ENCODE measurements around the gene KIAA1671. TPM values are rescaled to one million over a fixed set of nuclear protein-coding genes. Genes with fewer than 3 reads are reported as not detected.
"Not testable (repeated sequence)": the region's sequence is repeated elsewhere in the genome, so short reads cannot be mapped to it uniquely, and the experiment has no call there.

The KIAA1671 gene
- total and polyA plus RNA-seq, 7 donors, result 6.3 to 34.2 (median 10.2) TPM

DNA sequence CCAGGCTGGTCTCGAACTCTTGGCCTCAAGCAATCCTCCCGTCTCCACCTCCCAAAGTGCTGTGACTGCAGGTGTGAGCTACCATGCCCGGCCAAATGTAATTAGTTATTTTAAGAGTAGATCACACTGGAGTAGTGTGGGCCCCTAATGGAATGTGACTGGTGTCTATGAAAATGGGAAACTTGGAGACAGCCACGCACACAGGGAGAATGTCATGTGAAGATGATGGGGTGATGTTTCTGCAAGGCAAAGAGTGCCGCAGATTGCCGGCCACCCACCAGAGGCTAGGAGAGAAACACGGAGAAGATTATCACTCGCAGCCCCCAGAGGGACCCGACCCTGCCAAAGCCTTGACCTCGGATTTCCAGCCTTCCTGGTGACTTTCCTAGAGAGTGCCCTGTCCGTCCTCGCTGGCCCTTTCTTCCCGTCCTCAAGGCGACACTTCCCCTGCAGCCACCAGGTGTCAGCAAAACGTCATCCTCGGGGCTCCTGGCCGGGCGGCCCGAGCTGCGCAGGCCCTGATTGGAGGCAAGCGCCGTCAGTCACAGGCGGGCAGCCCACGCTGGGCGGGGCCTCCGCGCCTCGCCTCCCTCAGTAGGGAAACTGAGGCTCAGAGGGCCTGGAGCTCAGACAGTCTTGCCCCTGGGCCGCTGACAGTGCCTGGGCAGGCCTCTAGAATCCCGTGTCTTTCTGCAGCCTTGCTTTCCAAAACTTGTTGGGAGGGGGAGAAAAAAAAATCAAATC lies 283.2 kb downstream of the KIAA1671 start:
- H3K27me3 ChIP-seq, result peaks cover 0 to 55% (median 25%) of the 10 kb centered on the region in 3 donors
- intact Hi-C loops (cut with DNase I), result no loop called here
- no peak for DNase-seq

DNA sequence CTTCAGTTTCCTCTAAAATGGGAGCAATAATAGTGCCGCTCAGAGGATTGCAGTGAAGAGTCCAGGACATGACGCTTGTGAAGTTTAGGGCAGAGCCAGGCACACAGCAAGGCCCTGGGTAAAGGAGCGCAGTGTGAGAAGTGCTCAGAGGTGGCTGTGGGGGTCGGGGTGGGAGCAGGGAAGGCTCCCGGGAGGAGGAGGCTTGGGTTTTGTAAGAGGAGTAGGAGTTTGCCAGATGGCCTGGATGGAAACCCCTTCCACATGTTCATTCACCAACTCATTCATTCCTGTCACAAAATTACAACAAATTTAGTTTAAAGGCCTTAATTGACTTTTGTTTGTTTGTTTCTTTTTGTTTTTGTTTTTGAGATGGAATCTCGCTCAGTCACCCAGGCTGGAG lies 283.9 kb downstream of the KIAA1671 start:
- H3K4me1 ChIP-seq, result peaks cover 0 to 6% (median 0%) of the 10 kb centered on the region in 4 donors
- H3K4me3 ChIP-seq, result no peak overlapping the region
- H3K36me3 ChIP-seq, result no peaks in the 10 kb centered on the region
- no peak overlapping the region for H3K27ac ChIP-seq
- WGBS, 2 donors, result 86 to 89% methylated on average over 6 of the region's 6 CpGs
- TF ChIP-seq POLR2A (IDR thresholded peaks at IDR 0.05) (no peak), EP300 (IDR thresholded peaks at IDR 0.05) (no peak)
- TF ChIP-seq, protein P1, sequence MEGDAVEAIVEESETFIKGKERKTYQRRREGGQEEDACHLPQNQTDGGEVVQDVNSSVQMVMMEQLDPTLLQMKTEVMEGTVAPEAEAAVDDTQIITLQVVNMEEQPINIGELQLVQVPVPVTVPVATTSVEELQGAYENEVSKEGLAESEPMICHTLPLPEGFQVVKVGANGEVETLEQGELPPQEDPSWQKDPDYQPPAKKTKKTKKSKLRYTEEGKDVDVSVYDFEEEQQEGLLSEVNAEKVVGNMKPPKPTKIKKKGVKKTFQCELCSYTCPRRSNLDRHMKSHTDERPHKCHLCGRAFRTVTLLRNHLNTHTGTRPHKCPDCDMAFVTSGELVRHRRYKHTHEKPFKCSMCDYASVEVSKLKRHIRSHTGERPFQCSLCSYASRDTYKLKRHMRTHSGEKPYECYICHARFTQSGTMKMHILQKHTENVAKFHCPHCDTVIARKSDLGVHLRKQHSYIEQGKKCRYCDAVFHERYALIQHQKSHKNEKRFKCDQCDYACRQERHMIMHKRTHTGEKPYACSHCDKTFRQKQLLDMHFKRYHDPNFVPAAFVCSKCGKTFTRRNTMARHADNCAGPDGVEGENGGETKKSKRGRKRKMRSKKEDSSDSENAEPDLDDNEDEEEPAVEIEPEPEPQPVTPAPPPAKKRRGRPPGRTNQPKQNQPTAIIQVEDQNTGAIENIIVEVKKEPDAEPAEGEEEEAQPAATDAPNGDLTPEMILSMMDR (IDR thresholded peaks at IDR 0.05), result no peak
- peaks cover 0 to 55% (median 25%) of the 10 kb centered on the region in 3 donors for H3K27me3 ChIP-seq
- no peak for DNase-seq
- no peaks in the 10 kb centered on the region for H3K9me3 ChIP-seq
- intact Hi-C loops (cut with DNase I), result no loop called here

More for the DNA sequence above, 283.2 kb downstream of the KIAA1671 start:
- TF ChIP-seq EP300 (IDR thresholded peaks at IDR 0.05) (no peak), POLR2AphosphoS5 (IDR thresholded peaks at IDR 0.05) (no peak), POLR2A (IDR thresholded peaks at IDR 0.05) (no peak)
- TF ChIP-seq, protein P1 (IDR thresholded peaks at IDR 0.05), result peak in 1 of 4 experiments; percentile 22
- no peaks in the 10 kb centered on the region for H3K9me3 ChIP-seq
- no peaks in the 10 kb centered on the region for H3K36me3 ChIP-seq
- H3K4me1 ChIP-seq, result peaks cover 0 to 6% (median 0%) of the 10 kb centered on the region in 4 donors
- no peak overlapping the region for H3K4me3 ChIP-seq
- 11 to 12% methylated on average over 30 of the region's 30 CpGs for WGBS, 2 donors
- no peak overlapping the region for H3K27ac ChIP-seq

DNA sequence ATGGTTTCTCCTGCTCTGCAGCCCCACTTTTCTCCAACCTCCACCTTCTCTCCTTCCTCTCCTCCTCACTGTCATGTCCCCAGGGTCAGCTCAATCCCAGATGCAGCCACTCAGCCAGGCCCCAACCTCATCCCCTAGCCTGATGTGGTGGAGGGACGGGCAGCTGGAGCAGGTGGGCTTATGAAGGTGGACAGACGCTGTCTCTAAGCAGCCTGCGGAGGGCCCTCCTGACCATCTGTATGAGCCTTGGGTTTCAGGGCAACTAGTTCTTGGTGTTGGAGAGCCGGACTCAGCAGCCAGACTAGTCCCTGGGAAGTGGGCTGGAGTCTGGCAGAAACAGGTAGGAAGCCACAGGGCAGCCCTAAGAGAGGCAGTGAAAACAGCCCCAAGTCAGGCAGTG lies 285.0 kb downstream of the KIAA1671 start:
- intact Hi-C loops (cut with DNase I), result no loop called here
- TF ChIP-seq POLR2AphosphoS5 (IDR thresholded peaks at IDR 0.05), result no peak
- no peak for TF ChIP-seq POLR2A (IDR thresholded peaks at IDR 0.05)
- no peak for TF ChIP-seq EP300 (IDR thresholded peaks at IDR 0.05)
- TF ChIP-seq, protein P1 (IDR thresholded peaks at IDR 0.05), result no peak
- DNase-seq, result no peak
- Histone ChIP-seq H3K36me3 (no peaks in the 10 kb centered on the region), H3K4me3 (no peak overlapping the region), H3K27me3 (peaks cover 0 to 55% (median 25%) of the 10 kb centered on the region in 3 donors), H3K27ac (no peak overlapping the region), H3K9me3 (no peaks in the 10 kb centered on the region), H3K4me1 (peaks cover 0 to 6% (median 0%) of the 10 kb centered on the region in 4 donors)
- 85 to 90% methylated on average over 4 of the region's 4 CpGs for WGBS, 2 donors

DNA sequence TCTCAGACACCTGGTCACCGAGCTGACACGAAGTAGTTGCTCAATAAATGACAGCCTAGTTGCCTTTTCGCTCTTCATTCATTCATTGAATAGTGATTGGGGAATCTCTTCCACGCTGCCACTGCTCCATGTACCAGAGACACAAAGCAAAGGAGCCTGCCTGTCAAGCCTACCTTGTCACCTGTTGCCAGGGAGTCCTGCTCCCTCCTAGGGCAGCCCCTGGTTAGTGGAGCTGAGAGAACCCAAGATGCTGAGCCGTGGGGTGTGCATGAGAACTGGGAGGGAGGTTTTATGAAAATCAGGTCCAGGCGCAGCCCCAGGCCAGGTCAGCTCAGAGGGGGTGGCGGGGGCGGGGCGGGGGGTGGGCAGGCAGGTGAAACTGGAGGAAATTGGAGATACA lies 285.5 kb downstream of the KIAA1671 start:
- H3K4me3 ChIP-seq; H3K4me1 ChIP-seq; H3K9me3 ChIP-seq; intact Hi-C loops (cut with DNase I); DNase-seq; H3K36me3 ChIP-seq; H3K27ac ChIP-seq: not testable (repeated sequence)
- H3K27me3 ChIP-seq, result peaks cover 0 to 52% (median 25%) of the 10 kb centered on the region in 3 donors
- 67 to 74% methylated on average over 9 of the region's 9 CpGs for WGBS, 2 donors

Small RNAs within 50 kb of the gene (small RNA-seq; reads per million reads assigned to genes)
- 0 reads per million in 3 donors for gene Z99916.2

Other genes with a start within 250 kb of the KIAA1671 start
- gene PIWIL3, start 178.0 kb upstream of the KIAA1671 start, total RNA-seq, result not detected
- not detected for gene PIWIL3, start 178.0 kb upstream of the KIAA1671 start, polyA plus RNA-seq
- 1 to 10 TPM; 2.3 to 3.6 (median 3.5) TPM for gene SGSM1, start 146.5 kb upstream of the KIAA1671 start, total RNA-seq
- gene SGSM1, start 146.5 kb upstream of the KIAA1671 start, polyA plus RNA-seq, result 1 to 10 TPM in 1 of 3 donors, under 1 TPM in 2; 0.46 to 1.1 (median 0.60) TPM
- gene LHFPL7, start 6.0 kb upstream of the KIAA1671 start, total RNA-seq, result not detected
- not detected for gene LHFPL7, start 6.0 kb upstream of the KIAA1671 start, polyA plus RNA-seq
- not detected for gene CRYBB3, start 247.1 kb downstream of the KIAA1671 start, total RNA-seq
- 1 to 10 TPM in 1 of 3 donors, under 1 TPM in 1, not detected in 1; 0.67 to 1.4 TPM for gene CRYBB3, start 247.1 kb downstream of the KIAA1671 start, polyA plus RNA-seq